HCT116 (cell line): ENCODE measurements around the gene ATF6B. TPM values are rescaled to one million over a fixed set of nuclear protein-coding genes. Genes with fewer than 3 reads are reported as not detected.
A peak's percentile ranks its signal among the peaks of the same experiment; 100 is the strongest.

Experiments used
- ATAC-seq: fragments of 200-7000 bp; cut with Tn5 transposase; 2 replicates; pipeline ENCODE4 v1.9.1; 2020; ENCODE audit warnings: mild to moderate bottlenecking, moderate library complexity
- BruUV-seq: library from RNA; stranded (reverse); fragments of 400-500 nt; replicated peaks from 2 replicates; lab custom pipeline; 2021; lab: Mats Ljungman, UMichigan
- CTCF ChIA-PET: fragments of 300-600 bp; sonication (Branson Sonifier 250); formaldehyde crosslinking; loops from one replicate; lab custom pipeline; 2021; ENCODE audit warnings: antibody characterized with exemption; lab: Charles Lee
- POLR2A ChIA-PET: fragments of 300-600, 350-600 bp; sonication (Branson Sonifier 250); formaldehyde crosslinking; loops from one replicate; lab custom pipeline; 2021; ENCODE audit warnings: antibody characterized with exemption; lab: Charles Lee
- RAD21 ChIA-PET, 2 experiments: fragments of 300-600 bp; sonication (Branson Sonifier 250); formaldehyde crosslinking; loops; one replicate each; lab custom pipeline; 2023; ENCODE audit warnings: low total read pairs in 2 of 2; ENCODE audit not compliant: uncharacterized antibody in 2 of 2, unreplicated experiment in 2 of 2, low non-redundant PET in 1 of 2; lab: Charles Lee
- DNase-seq: peaks from one replicate; pipeline ENCODE4 v3.0.0-alpha.2; 2010; ENCODE audit warnings: low read depth, low spot score
- H2AFZ ChIP-seq: fragments of 200-600 bp; shearing (Covaris generic), sonication (generic); 2 replicates; pipeline ENCODE4 v1.6.1; 2017; ENCODE audit warnings: low read depth, mixed run types, mixed read lengths, antibody characterized with exemption, low read length; ENCODE audit not compliant: poor library complexity, severe bottlenecking
- H3K27ac ChIP-seq: 2 replicates; pipeline ENCODE4 v1.5.1; 2012; ENCODE audit warnings: low read depth, low read length
- H3K27me3 ChIP-seq: fragments of 200-600 bp; sonication (generic); 2 replicates; pipeline ENCODE4 v1.6.1; 2016; ENCODE audit warnings: mixed run types, low read length, mixed read lengths; ENCODE audit not compliant: insufficient read depth
- H3K36me3 ChIP-seq, 2 experiments: fragments of 200-500 bp in 1 of 2; fragments of 200-600 bp in 1 of 2; sonication (Bioruptor generic) in 1 of 2; sonication (generic) in 1 of 2; 2 replicates each; pipeline versions ENCODE4 v1.5.1 to v1.6.1; 2014 to 2016; ENCODE audit warnings: low read length in 2 of 2, inconsistent platforms in 1 of 2, mixed read lengths in 1 of 2, mixed run types in 1 of 2; ENCODE audit not compliant: insufficient read depth in 2 of 2, control insufficient read depth in 1 of 2
- H3K4me1 ChIP-seq, 2 experiments: fragments of 200-600 bp in 1 of 2; sonication (generic) in 1 of 2; 2 replicates each; pipeline versions ENCODE4 v1.5.1 to v1.6.1; 2012 to 2017; ENCODE audit warnings: low read length in 2 of 2, inconsistent platforms in 1 of 2, mild to moderate bottlenecking in 1 of 2, mixed read lengths in 1 of 2, mixed run types in 1 of 2, moderate library complexity in 1 of 2; ENCODE audit not compliant: insufficient read depth in 2 of 2, control insufficient read depth in 1 of 2
- H3K4me2 ChIP-seq: fragments of 200-600 bp; sonication (generic); 2 replicates; pipeline ENCODE4 v1.6.1; 2017; ENCODE audit warnings: mixed run types, low read length, mixed read lengths
- H3K4me3 ChIP-seq, 2 experiments: fragments of 200-600 bp in 1 of 2; sonication (generic) in 1 of 2; replicated peaks in 1 of 2; 2 replicates each; pipeline ENCODE4 v1.5.1; 2011 to 2016; ENCODE audit warnings: low read length in 2 of 2, control low read depth in 1 of 2, low read depth in 1 of 2, mild to moderate bottlenecking in 1 of 2, mixed read lengths in 1 of 2, mixed run types in 1 of 2
- H3K79me2 ChIP-seq: fragments of 200-600 bp; sonication (generic); 2 replicates; pipeline ENCODE4 v1.6.1; 2017; ENCODE audit warnings: mild to moderate bottlenecking, mixed run types, low read length, moderate library complexity, mixed read lengths; ENCODE audit not compliant: insufficient read depth
- H3K9ac ChIP-seq: fragments of 200-600 bp; sonication (generic); 2 replicates; pipeline ENCODE4 v1.6.1; 2016; ENCODE audit warnings: low read length, mixed read lengths
- H3K9me2 ChIP-seq: fragments of 200-600 bp; sonication (generic), shearing (Covaris generic); 2 replicates; pipeline ENCODE4 v1.6.1; 2017; ENCODE audit warnings: mixed run types, mild to moderate bottlenecking, moderate library complexity; ENCODE audit not compliant: insufficient read depth
- H3K9me3 ChIP-seq, 2 experiments: fragments of 200-500 bp in 1 of 2; fragments of 200-600 bp in 1 of 2; sonication (Bioruptor generic) in 1 of 2; sonication (generic) in 1 of 2; 2 replicates each; pipeline ENCODE4 v1.6.1; 2014 to 2017; ENCODE audit warnings: low read length in 2 of 2, mixed read lengths in 2 of 2, inconsistent platforms in 1 of 2, low read depth in 1 of 2, mild to moderate bottlenecking in 1 of 2, mixed run types in 1 of 2, moderate library complexity in 1 of 2; ENCODE audit not compliant: control insufficient read depth in 1 of 2, insufficient read depth in 1 of 2
- H4K20me1 ChIP-seq: fragments of 200-600 bp; sonication (generic), shearing (Covaris generic); 2 replicates; pipeline ENCODE4 v1.6.1; 2017; ENCODE audit warnings: mixed run types, mild to moderate bottlenecking, moderate library complexity; ENCODE audit not compliant: insufficient read depth
- CBX3 ChIP-seq: IDR thresholded peaks from 2 replicates; pipeline ENCODE4 v1.6.1; 2012; ENCODE audit warnings: low read depth
- CEBPB ChIP-seq: IDR thresholded peaks from 2 replicates; pipeline ENCODE4 v1.6.1; 2012; ENCODE audit warnings: low read depth
- ELF1 ChIP-seq: IDR thresholded peaks from 2 replicates; pipeline ENCODE4 v1.6.1; 2012; ENCODE audit warnings: low read depth, borderline replicate concordance
- EZH2 ChIP-seq: fragments of 200-600 bp; sonication (generic); IDR thresholded peaks from 2 replicates; pipeline ENCODE4 v1.6.1; 2017; ENCODE audit warnings: antibody characterized with exemption, mixed run types
- FOSL1 ChIP-seq: IDR thresholded peaks from 2 replicates; pipeline ENCODE4 v1.6.1; 2012; ENCODE audit warnings: low read depth
- JUND ChIP-seq: IDR thresholded peaks from 2 replicates; pipeline ENCODE4 v1.6.1; 2012
- POLR2A ChIP-seq: IDR thresholded peaks from 2 replicates; pipeline ENCODE4 v1.7.0; 2011; ENCODE audit warnings: borderline replicate concordance; ENCODE audit not compliant: insufficient read depth, insufficient read length; ENCODE audit errors: extremely low read depth
- SIN3A ChIP-seq: IDR thresholded peaks from 2 replicates; pipeline ENCODE4 v1.6.1; 2012; ENCODE audit warnings: low read depth
- SRF ChIP-seq: IDR thresholded peaks from 2 replicates; pipeline ENCODE4 v1.6.1; 2012; ENCODE audit warnings: low read depth
- TCF7L2 ChIP-seq: IDR thresholded peaks from 2 replicates; pipeline ENCODE4 v1.7.0; 2011; ENCODE audit warnings: borderline replicate concordance, inconsistent platforms; ENCODE audit not compliant: insufficient read depth, insufficient read length; ENCODE audit errors: extremely low read depth
- YY1 ChIP-seq: IDR thresholded peaks from 2 replicates; pipeline ENCODE4 v1.6.1; 2011; ENCODE audit warnings: low read length, low read depth, moderate library complexity, mild to moderate bottlenecking; ENCODE audit not compliant: insufficient replicate concordance; ENCODE audit errors: extremely low read depth
- ZFX ChIP-seq: fragments of 450-650 bp; IDR thresholded peaks from 2 replicates; pipeline ENCODE4 v1.6.1; 2017
- intact Hi-C: fragments of 100-400 bp; cut with micrococcal nuclease; formaldehyde crosslinking; loops from 2 replicates; pipeline ENCODE4 v1.10.0; 2022
- total RNA-seq: library from RNA; stranded (reverse); gene quantifications from one replicate; pipeline ENCODE4 v1.2.1, GENCODE V29; 2021; ENCODE audit not compliant: unreplicated experiment
- TF ChIP-seq, protein P1 (sequence below): IDR thresholded peaks from 2 replicates; pipeline ENCODE4 v1.6.1; 2012
- TF ChIP-seq, protein P2 (sequence below): IDR thresholded peaks from 2 replicates; pipeline ENCODE4 v1.6.1; 2012; ENCODE audit warnings: low read depth
- TF ChIP-seq, protein P3 (sequence below): IDR thresholded peaks from 2 replicates; pipeline ENCODE4 v1.6.1; 2012
- TF ChIP-seq, protein P4 (sequence below), 3 experiments: fragments of 200-600 bp in 1 of 3; sonication (generic) in 1 of 3; IDR thresholded peaks in 2 of 3; conservative IDR thresholded peaks in 1 of 3; 2 replicates each; pipeline ENCODE4 v1.5.1; 2012 to 2017; ENCODE audit warnings: low read depth in 2 of 3, low read length in 2 of 3, antibody characterized with exemption in 1 of 3, borderline replicate concordance in 1 of 3, control low read depth in 1 of 3, mild to moderate bottlenecking in 1 of 3, mixed read lengths in 1 of 3, mixed run types in 1 of 3, moderate library complexity in 1 of 3; ENCODE audit not compliant: insufficient read depth in 1 of 3
- TF ChIP-seq, protein P5 (sequence below): IDR thresholded peaks from 2 replicates; pipeline ENCODE4 v1.6.1; 2011; ENCODE audit warnings: mild to moderate bottlenecking, low read length, moderate library complexity; ENCODE audit not compliant: insufficient replicate concordance; ENCODE audit errors: extremely low read depth

ATF6B gene
- total RNA-seq, 1 experiment from 2014 or later: 63.9 TPM

DNA sequence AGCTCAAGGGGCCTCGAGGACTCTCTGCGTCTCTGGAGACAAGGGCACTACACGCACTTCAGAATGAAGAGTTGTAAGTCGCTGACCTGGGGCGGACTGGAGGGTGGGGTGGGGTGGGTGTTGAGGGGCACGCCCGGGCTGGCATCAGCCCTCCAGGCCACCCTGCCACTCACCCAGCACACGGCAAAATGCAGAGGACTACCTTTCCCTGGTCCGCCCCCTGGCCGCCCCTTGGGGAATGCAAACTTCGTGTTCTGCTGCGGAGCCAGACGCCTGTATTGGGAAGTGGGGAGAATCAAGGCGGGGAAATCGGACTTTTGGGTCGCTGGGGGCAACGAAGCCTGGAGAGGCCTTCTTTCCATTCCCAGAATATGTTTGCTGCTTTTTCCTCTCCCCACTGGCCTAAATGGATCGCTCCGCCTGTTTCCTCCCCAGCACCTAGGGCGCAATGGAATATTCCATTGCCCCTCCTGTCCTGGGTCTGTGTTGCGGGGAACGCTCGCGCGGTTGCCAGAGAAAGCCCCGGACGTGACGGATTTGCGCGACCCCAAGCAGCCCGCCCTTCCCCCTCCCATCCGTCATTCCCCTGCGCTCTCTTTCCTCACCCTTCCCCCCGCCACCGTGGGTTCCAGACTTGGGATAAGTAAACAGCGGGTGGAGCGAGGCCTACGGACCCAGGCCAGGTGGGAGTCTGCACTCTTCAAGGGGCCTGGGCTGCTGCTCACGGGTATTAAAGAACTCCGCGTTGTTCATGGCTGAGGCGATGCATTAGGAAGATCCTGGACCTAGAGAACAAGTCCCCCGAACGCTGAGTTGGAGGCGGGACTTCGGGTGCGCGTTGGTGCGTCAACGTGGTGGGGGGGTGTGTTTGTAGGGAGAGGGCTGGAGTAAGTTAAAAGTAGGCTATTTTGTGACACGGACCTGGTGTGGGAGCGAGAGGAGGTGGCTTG is 25.8 kb upstream of the ATF6B start, which contains the start of gene PPT2:
Gene PPT2 (plus strand): TSS at position 578 of the 950 bp plus-strand sequence. CDS start 454 bp downstream, outside the sequence.
- H3K27ac ChIP-seq: peak within 1 kb of the TSS; percentile 98
- peaks cover 16% of the 10 kb centered on the region for H3K79me2 ChIP-seq
- no peaks in the 10 kb centered on the region for H3K9me2 ChIP-seq
- H3K9ac ChIP-seq: peak within 1 kb of the TSS; percentile 93
- CTCF ChIA-PET: interaction anchor here (0.5 to 1.2 kb wide), 3 partner anchors 35 to 66 kb away, joined by 3 to 6 read pairs (median 6); no protein-coding TSS in a partner anchor
- intact Hi-C loops: loop anchor here (1.0 kb wide), 2 partner anchors 24 to 35 kb away; partner anchors contain the start of gene FKBPL
- H4K20me1 ChIP-seq: no peaks in the 10 kb centered on the region
- no peak within 1 kb of the TSS for H2AFZ ChIP-seq
- peak within 1 kb of the TSS; percentile 95 for H3K4me2 ChIP-seq
- RAD21 ChIA-PET: interaction anchor here in 1 of 2 experiments (0.7 kb wide), 1 partner anchor 42 kb away, joined by 4 read pairs; no protein-coding TSS in a partner anchor
- ATAC-seq (peak; percentile 82), DNase-seq (peak; percentile 90)
- BruUV-seq: TSS peak; percentile 77
- H3K36me3 ChIP-seq: peaks cover 12 to 17% of the 10 kb centered on the region in 2 experiments; a peak in 3 of 4 replicates
- no peaks in the 10 kb centered on the region for H3K9me3 ChIP-seq
- H3K4me3 ChIP-seq: peak within 1 kb of the TSS; percentile 93 to 95
- peaks cover 12 to 25% of the 10 kb centered on the region in 2 experiments for H3K4me1 ChIP-seq
- POLR2A ChIA-PET: no interaction called here
- no peaks in the 10 kb centered on the region for H3K27me3 ChIP-seq
- TF ChIP-seq, protein P1, sequence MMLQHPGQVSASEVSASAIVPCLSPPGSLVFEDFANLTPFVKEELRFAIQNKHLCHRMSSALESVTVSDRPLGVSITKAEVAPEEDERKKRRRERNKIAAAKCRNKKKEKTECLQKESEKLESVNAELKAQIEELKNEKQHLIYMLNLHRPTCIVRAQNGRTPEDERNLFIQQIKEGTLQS: no peak
- TF ChIP-seq SIN3A: peak; percentile 86
- TF ChIP-seq JUND: peak; percentile 62
- no peak for TF ChIP-seq ELF1
- TF ChIP-seq, protein P2, sequence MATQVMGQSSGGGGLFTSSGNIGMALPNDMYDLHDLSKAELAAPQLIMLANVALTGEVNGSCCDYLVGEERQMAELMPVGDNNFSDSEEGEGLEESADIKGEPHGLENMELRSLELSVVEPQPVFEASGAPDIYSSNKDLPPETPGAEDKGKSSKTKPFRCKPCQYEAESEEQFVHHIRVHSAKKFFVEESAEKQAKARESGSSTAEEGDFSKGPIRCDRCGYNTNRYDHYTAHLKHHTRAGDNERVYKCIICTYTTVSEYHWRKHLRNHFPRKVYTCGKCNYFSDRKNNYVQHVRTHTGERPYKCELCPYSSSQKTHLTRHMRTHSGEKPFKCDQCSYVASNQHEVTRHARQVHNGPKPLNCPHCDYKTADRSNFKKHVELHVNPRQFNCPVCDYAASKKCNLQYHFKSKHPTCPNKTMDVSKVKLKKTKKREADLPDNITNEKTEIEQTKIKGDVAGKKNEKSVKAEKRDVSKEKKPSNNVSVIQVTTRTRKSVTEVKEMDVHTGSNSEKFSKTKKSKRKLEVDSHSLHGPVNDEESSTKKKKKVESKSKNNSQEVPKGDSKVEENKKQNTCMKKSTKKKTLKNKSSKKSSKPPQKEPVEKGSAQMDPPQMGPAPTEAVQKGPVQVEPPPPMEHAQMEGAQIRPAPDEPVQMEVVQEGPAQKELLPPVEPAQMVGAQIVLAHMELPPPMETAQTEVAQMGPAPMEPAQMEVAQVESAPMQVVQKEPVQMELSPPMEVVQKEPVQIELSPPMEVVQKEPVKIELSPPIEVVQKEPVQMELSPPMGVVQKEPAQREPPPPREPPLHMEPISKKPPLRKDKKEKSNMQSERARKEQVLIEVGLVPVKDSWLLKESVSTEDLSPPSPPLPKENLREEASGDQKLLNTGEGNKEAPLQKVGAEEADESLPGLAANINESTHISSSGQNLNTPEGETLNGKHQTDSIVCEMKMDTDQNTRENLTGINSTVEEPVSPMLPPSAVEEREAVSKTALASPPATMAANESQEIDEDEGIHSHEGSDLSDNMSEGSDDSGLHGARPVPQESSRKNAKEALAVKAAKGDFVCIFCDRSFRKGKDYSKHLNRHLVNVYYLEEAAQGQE: no peak
- TF ChIP-seq ZFX: peak; percentile 40; the same call in 1 of the 2 replicates
- TF ChIP-seq SRF: peak; percentile 83; the same call in 1 of the 2 replicates
- TF ChIP-seq FOSL1: no peak
- TF ChIP-seq, protein P3, sequence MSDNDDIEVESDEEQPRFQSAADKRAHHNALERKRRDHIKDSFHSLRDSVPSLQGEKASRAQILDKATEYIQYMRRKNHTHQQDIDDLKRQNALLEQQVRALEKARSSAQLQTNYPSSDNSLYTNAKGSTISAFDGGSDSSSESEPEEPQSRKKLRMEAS: peak; percentile 57; the same call in 1 of the 2 replicates
- TF ChIP-seq TCF7L2: peak; percentile 10
- TF ChIP-seq, protein P4, sequence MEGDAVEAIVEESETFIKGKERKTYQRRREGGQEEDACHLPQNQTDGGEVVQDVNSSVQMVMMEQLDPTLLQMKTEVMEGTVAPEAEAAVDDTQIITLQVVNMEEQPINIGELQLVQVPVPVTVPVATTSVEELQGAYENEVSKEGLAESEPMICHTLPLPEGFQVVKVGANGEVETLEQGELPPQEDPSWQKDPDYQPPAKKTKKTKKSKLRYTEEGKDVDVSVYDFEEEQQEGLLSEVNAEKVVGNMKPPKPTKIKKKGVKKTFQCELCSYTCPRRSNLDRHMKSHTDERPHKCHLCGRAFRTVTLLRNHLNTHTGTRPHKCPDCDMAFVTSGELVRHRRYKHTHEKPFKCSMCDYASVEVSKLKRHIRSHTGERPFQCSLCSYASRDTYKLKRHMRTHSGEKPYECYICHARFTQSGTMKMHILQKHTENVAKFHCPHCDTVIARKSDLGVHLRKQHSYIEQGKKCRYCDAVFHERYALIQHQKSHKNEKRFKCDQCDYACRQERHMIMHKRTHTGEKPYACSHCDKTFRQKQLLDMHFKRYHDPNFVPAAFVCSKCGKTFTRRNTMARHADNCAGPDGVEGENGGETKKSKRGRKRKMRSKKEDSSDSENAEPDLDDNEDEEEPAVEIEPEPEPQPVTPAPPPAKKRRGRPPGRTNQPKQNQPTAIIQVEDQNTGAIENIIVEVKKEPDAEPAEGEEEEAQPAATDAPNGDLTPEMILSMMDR (IDR thresholded peaks at IDR 0.05 in 2 of 3, conservative IDR thresholded peaks at IDR 0.05 in 1 of 3; ENCODE audit: borderline replicate concordance in 1 of 3, insufficient read depth in 1 of 3, low read depth in 2 of 3, low read length in 2 of 3): peak in 1 of 3 experiments; percentile 32; a peak in 2 of 6 replicates
- TF ChIP-seq POLR2A: peak; percentile 18
- no peak for TF ChIP-seq CBX3
- TF ChIP-seq EZH2: no peak
- TF ChIP-seq YY1: peak; percentile 63
- no peak for TF ChIP-seq CEBPB
- TF ChIP-seq, protein P5, sequence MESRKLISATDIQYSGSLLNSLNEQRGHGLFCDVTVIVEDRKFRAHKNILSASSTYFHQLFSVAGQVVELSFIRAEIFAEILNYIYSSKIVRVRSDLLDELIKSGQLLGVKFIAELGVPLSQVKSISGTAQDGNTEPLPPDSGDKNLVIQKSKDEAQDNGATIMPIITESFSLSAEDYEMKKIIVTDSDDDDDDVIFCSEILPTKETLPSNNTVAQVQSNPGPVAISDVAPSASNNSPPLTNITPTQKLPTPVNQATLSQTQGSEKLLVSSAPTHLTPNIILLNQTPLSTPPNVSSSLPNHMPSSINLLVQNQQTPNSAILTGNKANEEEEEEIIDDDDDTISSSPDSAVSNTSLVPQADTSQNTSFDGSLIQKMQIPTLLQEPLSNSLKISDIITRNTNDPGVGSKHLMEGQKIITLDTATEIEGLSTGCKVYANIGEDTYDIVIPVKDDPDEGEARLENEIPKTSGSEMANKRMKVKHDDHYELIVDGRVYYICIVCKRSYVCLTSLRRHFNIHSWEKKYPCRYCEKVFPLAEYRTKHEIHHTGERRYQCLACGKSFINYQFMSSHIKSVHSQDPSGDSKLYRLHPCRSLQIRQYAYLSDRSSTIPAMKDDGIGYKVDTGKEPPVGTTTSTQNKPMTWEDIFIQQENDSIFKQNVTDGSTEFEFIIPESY: peak; percentile 68
